SU-DHL-6 (cell line): ENCODE results near the gene TRIM28.

ENCODE experiments used
- H2AFZ ChIP-seq: fragments of 200-600 bp; sonication (generic); 2 replicates; pipeline ENCODE4 v1.6.1; 2014; ENCODE audit warnings: low read depth, mild to moderate bottlenecking, moderate library complexity, mixed read lengths, antibody characterized with exemption, low read length; ENCODE audit not compliant: severe bottlenecking
- H3F3A ChIP-seq: fragments of 200-600 bp; shearing (Covaris generic); 2 replicates; pipeline ENCODE4 v1.6.0; 2016; ENCODE audit warnings: antibody characterized with exemption, mild to moderate bottlenecking; ENCODE audit not compliant: insufficient read depth
- H3K27ac ChIP-seq: fragments of 200-600 bp; sonication (generic); 2 replicates; pipeline ENCODE4 v1.5.1; 2016; ENCODE audit warnings: low read depth, mild to moderate bottlenecking, low read length, moderate library complexity, mixed read lengths
- H3K27me3 ChIP-seq: fragments of 200-600 bp; sonication (generic), shearing (Covaris generic); 2 replicates; pipeline ENCODE4 v1.6.0; 2014; ENCODE audit warnings: mild to moderate bottlenecking, low read length
- H3K36me3 ChIP-seq: fragments of 200-600 bp; sonication (generic); 2 replicates; pipeline ENCODE4 v1.6.1; 2014; ENCODE audit warnings: mild to moderate bottlenecking, low read length, mixed read lengths
- H3K4me2 ChIP-seq: fragments of 300-600, 200-600 bp; shearing (Covaris generic), sonication (generic); 2 replicates; pipeline ENCODE4 v1.6.0; 2014; ENCODE audit warnings: low read length, low read depth, mild to moderate bottlenecking; ENCODE audit not compliant: poor library complexity, severe bottlenecking
- H3K4me3 ChIP-seq: fragments of 200-600 bp; sonication (generic); 2 replicates; pipeline ENCODE4 v1.5.1; 2014; ENCODE audit warnings: antibody characterized with exemption, low read length, mild to moderate bottlenecking, mixed read lengths; ENCODE audit not compliant: insufficient read depth, poor library complexity, severe bottlenecking
- H3K79me2 ChIP-seq: fragments of 200-600 bp; sonication (generic); 2 replicates; pipeline ENCODE4 v1.6.1; 2014; ENCODE audit warnings: mild to moderate bottlenecking, low read length, moderate library complexity; ENCODE audit not compliant: insufficient read depth
- H3K9ac ChIP-seq: fragments of 200-600 bp; sonication (generic); 2 replicates; pipeline ENCODE4 v1.7.0; 2014; ENCODE audit warnings: mild to moderate bottlenecking, low read length
- H3K9me2 ChIP-seq: fragments of 200-600 bp; sonication (generic); replicated peaks from 2 replicates; pipeline ENCODE4 v1.6.1; 2014; ENCODE audit warnings: low read length; ENCODE audit not compliant: insufficient read depth
- H3K9me3 ChIP-seq: fragments of 200-600 bp; sonication (generic); 2 replicates; pipeline ENCODE4 v1.6.1; 2014; ENCODE audit warnings: low read length, mixed read lengths; ENCODE audit not compliant: insufficient read depth
- H4K20me1 ChIP-seq: fragments of 200-600 bp; sonication (generic); 2 replicates; pipeline ENCODE4 v1.6.1; 2014; ENCODE audit warnings: low read depth, mild to moderate bottlenecking, antibody characterized with exemption, low read length, moderate library complexity, mixed read lengths
- CTCF ChIP-seq: fragments of 200-600 bp; sonication (generic); IDR thresholded peaks from one replicate; pipeline ENCODE4 v1.5.1; 2017; ENCODE audit warnings: antibody characterized with exemption, mild to moderate bottlenecking, low read length, moderate library complexity; ENCODE audit not compliant: insufficient read depth, poor library complexity, severe bottlenecking
- EZH2phosphoT487 ChIP-seq: fragments of 200-600 bp; sonication (generic), shearing (Covaris generic); conservative IDR thresholded peaks from 2 replicates; pipeline ENCODE4 v1.6.1; 2018; ENCODE audit warnings: mild to moderate bottlenecking, antibody characterized with exemption, low read length, moderate library complexity, mixed read lengths

TRIM28 gene

GRCh38 chr19:58547323-58548312 is 3.8 kb downstream of the TRIM28 start:
- no peak overlapping the region for H2AFZ ChIP-seq
- peaks cover 23% of the 10 kb centered on the region for H3F3A ChIP-seq
- H3K9me3 ChIP-seq: no peaks in the 10 kb centered on the region
- no peaks in the 10 kb centered on the region for H3K9me2 ChIP-seq
- peaks cover 40% of the 10 kb centered on the region for H3K79me2 ChIP-seq
- H4K20me1 ChIP-seq: peaks cover 24% of the 10 kb centered on the region
- no peak overlapping the region for H3K4me3 ChIP-seq
- H3K27ac ChIP-seq: no peak overlapping the region
- TF ChIP-seq EZH2phosphoT487 (no peak), CTCF (no peak)
- no peak overlapping the region for H3K9ac ChIP-seq
- peaks cover 17% of the 10 kb centered on the region for H3K36me3 ChIP-seq
- no peak overlapping the region for H3K4me2 ChIP-seq
- H3K27me3 ChIP-seq: no peaks in the 10 kb centered on the region

- peaks cover 42% of the 10 kb centered on the region for H3K79me2 ChIP-seq
Measured at GRCh38 chr19:58548859-58549663, 5.2 kb downstream of the TRIM28 start.

More at GRCh38 chr19:58548859-58549663, 5.2 kb downstream of the TRIM28 start:
- no peak overlapping the region for H3K4me2 ChIP-seq
- H3K36me3 ChIP-seq: peaks cover 17% of the 10 kb centered on the region
- no peak overlapping the region for H3K4me3 ChIP-seq
- no peaks in the 10 kb centered on the region for H3K27me3 ChIP-seq
- no peak overlapping the region for H3K27ac ChIP-seq
- no peak for TF ChIP-seq CTCF
- TF ChIP-seq EZH2phosphoT487: no peak
- peaks cover 24% of the 10 kb centered on the region for H4K20me1 ChIP-seq
- H3K9me2 ChIP-seq: no peaks in the 10 kb centered on the region
- no peaks in the 10 kb centered on the region for H3K9me3 ChIP-seq
- no peak overlapping the region for H2AFZ ChIP-seq
- peaks cover 30% of the 10 kb centered on the region for H3F3A ChIP-seq
- H3K9ac ChIP-seq: no peak overlapping the region
